Epidermal melanocyte (primary cell): ENCODE results near the gene FKBP1A.
A peak's percentile ranks its signal among the peaks of the same experiment; 100 is the strongest.
"Not testable (repeated sequence)": the region's sequence is repeated elsewhere in the genome, so short reads cannot be mapped to it uniquely, and the experiment has no call there.

Experiments
- DNase-seq: peaks from one replicate; pipeline ENCODE4 v3.0.0; 2011; ENCODE audit warnings: low spot score; ENCODE audit not compliant: insufficient read length

The FKBP1A gene

GRCh38 chr20:1417273-1417672 lies 24.4 kb upstream of the FKBP1A start:
- no peak for DNase-seq

GRCh38 chr20:1415667-1416468 lies 23.0 kb upstream of the FKBP1A start:
- DNase-seq: peak; percentile 39

DNA sequence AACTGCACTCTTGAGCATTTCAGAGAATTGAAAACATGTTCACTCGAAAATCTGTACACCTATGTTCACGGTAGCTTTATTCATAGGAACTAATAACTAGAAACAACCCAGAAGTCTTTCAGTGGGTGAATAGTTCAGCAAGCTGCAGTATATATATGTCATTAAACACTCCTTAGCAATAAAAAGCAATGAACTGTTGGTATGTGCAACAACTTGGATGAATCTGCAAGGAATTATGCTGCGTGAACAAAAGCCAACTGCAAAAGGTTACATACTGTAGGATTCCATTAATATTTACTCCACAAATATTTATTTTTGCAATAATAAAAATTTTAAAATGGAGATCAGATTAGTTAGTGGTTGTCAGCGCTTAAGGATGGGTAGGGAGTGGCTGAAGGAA lies 22.1 kb upstream of the FKBP1A start:
- DNase-seq: no peak

GRCh38 chr20:1405801-1406200 lies 12.9 kb upstream of the FKBP1A start:
- no peak for DNase-seq

DNA sequence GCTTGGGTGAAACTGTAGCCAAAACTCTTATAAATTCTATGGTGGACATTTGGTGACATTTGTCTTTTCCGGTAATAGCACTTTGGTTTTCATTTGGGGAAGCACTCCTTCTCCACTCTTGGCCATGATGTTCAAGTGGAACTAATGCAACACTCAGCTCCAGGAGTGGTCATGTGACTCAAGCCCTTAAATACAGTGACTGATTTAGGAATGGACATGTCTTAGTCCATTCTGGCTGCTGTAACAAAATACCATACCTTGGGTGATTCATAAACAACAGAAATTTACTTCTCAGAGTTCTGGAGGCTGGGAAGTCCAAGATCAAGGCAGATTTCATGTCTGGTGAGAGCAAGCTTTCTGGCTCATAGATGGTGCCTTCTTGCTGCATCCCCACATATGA lies 10.8 kb upstream of the FKBP1A start:
- no peak for DNase-seq

- DNase-seq: no peak
Measured at GRCh38 chr20:1402149-1402548, 9.3 kb upstream of the FKBP1A start.

DNA sequence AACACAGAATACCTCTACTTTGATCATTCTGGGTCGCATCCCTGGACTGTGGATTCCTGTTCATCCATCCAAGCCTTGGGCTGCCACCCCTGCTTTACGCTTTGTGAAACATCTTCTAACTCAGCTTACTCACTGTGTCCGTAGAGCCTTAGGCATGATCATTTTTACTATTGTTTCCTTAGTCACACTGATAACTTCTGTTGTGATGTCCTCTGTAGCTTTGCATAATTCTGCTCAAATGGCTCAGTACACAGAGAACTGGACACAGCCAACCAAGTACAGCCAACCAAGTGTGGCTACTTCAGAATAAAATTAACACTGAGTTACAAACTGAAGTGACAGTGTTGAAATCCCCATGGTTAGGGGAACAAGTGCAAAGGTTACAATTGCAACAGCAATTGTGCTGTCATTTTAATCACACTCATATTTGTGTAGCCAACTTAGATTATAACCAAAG lies 8.6 kb upstream of the FKBP1A start:
- no peak for DNase-seq

- not testable (repeated sequence) for DNase-seq
Measured at GRCh38 chr20:1399678-1400366, 7.0 kb upstream of the FKBP1A start.

GRCh38 chr20:1398185-1398584 lies 5.3 kb upstream of the FKBP1A start:
- DNase-seq: not testable (repeated sequence)

GRCh38 chr20:1397710-1398109 lies 4.9 kb upstream of the FKBP1A start:
- no peak for DNase-seq

- DNase-seq: no peak
Measured at GRCh38 chr20:1396702-1397101, 3.8 kb upstream of the FKBP1A start.

DNA sequence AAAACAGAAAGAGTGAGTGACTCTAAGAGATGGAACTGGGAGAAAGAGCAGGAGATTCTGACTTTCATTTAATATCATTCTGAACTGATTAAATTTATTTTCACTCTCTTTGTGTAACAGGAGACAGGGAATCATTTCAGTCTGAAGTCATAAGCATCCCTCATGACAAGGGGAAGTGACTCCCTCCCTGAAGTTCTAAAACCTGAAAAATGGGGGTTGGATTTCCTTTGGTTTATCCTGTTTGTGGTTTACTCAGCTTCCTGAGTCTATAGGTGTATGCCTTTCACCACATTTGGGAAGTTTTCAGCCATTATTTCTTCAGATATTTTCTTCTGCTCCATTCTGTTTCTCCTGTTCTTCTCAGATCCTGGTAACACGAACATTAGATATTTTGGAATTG lies 3.4 kb upstream of the FKBP1A start:
- no peak for DNase-seq

- DNase-seq: no peak
Measured at GRCh38 chr20:1394686-1395085, 1.8 kb upstream of the FKBP1A start.

GRCh38 chr20:1393507-1393882 lies 641 bp upstream of the FKBP1A start:
- DNase-seq: no peak

GRCh38 chr20:1392443-1392692 lies 486 bp downstream of the FKBP1A start:
- DNase-seq: no peak

DNA sequence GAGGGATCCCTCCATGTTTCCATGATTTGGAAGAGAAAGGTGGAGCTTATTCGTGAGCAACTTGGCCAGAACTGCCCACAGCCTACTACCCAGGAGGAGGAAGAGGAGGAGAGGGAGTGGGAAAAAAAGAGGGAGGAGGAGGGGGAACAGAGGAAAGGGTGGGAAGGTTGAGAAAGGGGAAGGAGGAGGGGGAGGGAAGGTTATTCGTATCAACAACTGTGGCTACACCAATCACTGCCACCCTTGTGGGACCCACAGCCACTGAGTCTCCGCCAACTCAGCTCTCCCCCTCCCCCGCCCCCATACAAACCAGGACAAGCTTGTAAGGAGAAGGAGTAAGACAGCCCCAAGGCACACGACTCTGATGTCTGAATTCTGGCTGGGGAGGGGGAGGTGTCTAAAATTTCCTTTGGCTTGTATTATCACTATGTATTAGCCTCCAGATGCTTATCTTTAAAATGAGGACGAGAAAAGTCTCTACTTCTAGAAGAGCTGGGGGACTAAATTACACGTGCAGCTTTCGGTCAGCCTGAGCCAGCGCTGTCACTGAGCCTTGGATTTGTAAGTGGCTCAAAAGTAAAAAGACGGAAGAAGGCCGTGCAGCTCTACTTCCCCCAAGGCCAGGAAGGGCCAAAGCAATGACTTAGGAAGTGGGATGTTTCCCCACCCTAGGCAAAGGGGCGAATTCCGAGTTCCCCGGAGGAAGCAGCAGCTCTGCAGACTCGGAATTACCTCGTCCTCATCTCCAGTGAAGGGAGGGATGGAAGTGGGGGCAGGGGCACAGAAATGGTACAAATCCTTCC lies 1.0 kb downstream of the FKBP1A start:
- no peak for DNase-seq

- DNase-seq: no peak
Measured at GRCh38 chr20:1390581-1391403, 2.1 kb downstream of the FKBP1A start.

GRCh38 chr20:1389703-1390580 lies 2.9 kb downstream of the FKBP1A start:
- DNase-seq: no peak

GRCh38 chr20:1388741-1389483 lies 3.9 kb downstream of the FKBP1A start:
- DNase-seq: no peak

DNA sequence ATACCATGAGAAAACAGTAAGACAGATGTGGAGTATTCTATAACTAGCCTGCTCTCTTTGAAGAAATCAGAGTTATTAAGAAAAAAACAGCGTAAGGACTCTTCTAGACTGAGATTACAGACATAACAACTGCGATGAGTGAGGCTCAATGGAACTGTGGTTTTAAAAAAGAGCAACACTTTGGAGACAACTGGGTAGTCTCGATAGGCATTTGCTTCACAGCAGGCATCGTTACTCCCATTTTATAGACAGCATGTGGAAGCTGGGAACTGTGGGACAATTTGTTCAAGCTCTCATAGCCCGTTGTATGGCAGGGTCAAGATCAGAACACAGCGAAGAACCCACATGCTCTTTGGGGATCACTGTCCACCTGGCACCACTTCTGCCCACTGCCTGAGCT lies 4.6 kb downstream of the FKBP1A start:
- no peak for DNase-seq
